Sigmoid colon (tissue), 7 donors: ENCODE results near the gene AXL. TPM values are rescaled to one million over a fixed set of nuclear protein-coding genes. Genes with fewer than 3 reads are reported as not detected.

Source experiments
- DNase-seq: peaks from one replicate; pipeline ENCODE4 v3.0.0-alpha.2; 2019
- H3K27ac ChIP-seq, 4 donors: fragments of 200-600 bp; sonication (generic); one replicate each; pipeline ENCODE4 v1.5.1; 2016 to 2019; ENCODE audit warnings: mild to moderate bottlenecking in 1 of 4
- H3K27me3 ChIP-seq, 3 donors: fragments of 200-600 bp; sonication (generic); one replicate each; pipeline ENCODE4 v1.5.1; 2019; ENCODE audit warnings: mild to moderate bottlenecking in 1 of 3
- H3K36me3 ChIP-seq, 4 donors: fragments of 200-600 bp; sonication (generic); one replicate each; pipeline ENCODE4 v1.5.1; 2016 to 2019
- H3K4me1 ChIP-seq, 4 donors: fragments of 200-600 bp; sonication (generic); one replicate each; pipeline ENCODE4 v1.5.1; 2017 to 2019
- H3K4me3 ChIP-seq, 4 donors: fragments of 200-600 bp; sonication (generic); one replicate each; pipeline ENCODE4 v1.5.1; 2017 to 2019; ENCODE audit warnings: mild to moderate bottlenecking in 2 of 4, moderate library complexity in 1 of 4
- H3K9me3 ChIP-seq, 4 donors: fragments of 200-600 bp in 3 of 4; sonication (generic) in 3 of 4; one replicate each; pipeline versions ENCODE4 v1.5.1 to v1.6.1; 2013 to 2019
- CTCF ChIP-seq, 4 experiments: fragments of 450-650 bp in 3 of 4; fragments of 200-600 bp in 1 of 4; IDR thresholded peaks; one replicate each; pipeline ENCODE4 v1.5.1; 2016 to 2019; ENCODE audit warnings: antibody characterized with exemption in 4 of 4, mild to moderate bottlenecking in 3 of 4, moderate library complexity in 2 of 4
- EP300 ChIP-seq, 4 donors: sonication (generic); formaldehyde crosslinking; IDR thresholded peaks; one replicate each; pipeline ENCODE4 v1.6.1; 2017; ENCODE audit warnings: antibody characterized with exemption in 4 of 4
- POLR2A ChIP-seq, 2 donors: fragments of 450-650 bp; IDR thresholded peaks; one replicate each; pipeline ENCODE4 v1.6.1; 2016; ENCODE audit warnings: antibody characterized with exemption in 2 of 2, mild to moderate bottlenecking in 2 of 2, moderate library complexity in 2 of 2
- POLR2AphosphoS5 ChIP-seq, 4 donors: sonication (generic); formaldehyde crosslinking; IDR thresholded peaks; one replicate each; pipeline ENCODE4 v1.6.1; 2017; ENCODE audit warnings: antibody characterized with exemption in 4 of 4
- WGBS, 2 donors: extraction: QIAGEN DNeasy Blood & Tissue Kit; methylation state at CpG; one replicate each; pipeline ENCODE4 v1.1.7; 2013; 5-methylcytosine and 5-hydroxymethylcytosine counted together
- intact Hi-C: fragments of 100-400 bp; cut with DNase I; formaldehyde crosslinking; loops from one replicate; pipeline ENCODE4 v1.15.1; 2023
- polyA plus RNA-seq, 3 donors: library from polyadenylated mRNA; stranded (reverse); fragments of 200-250 nt; gene quantifications; one replicate each; pipeline ENCODE4 v1.2.3, GENCODE V29; 2013
- total RNA-seq, 4 donors: library from RNA; depleted of rRNA; stranded (reverse); fragments of >200 nt; gene quantifications; one replicate each; pipeline ENCODE4 v1.1.0, GENCODE V29; 2016
- donor health status: healthy with polysubstance abuse.
- donor health status: Bipolar disorder and iron deficiency.
- donor health status: healthy.

Gene AXL
- total and polyA plus RNA-seq, 7 donors, result 5.4 to 108 (median 85.9) TPM

- Histone ChIP-seq H3K27ac (peak overlapping the region in 3 of 4 donors; percentile 0 to 21 (median 11)), H3K36me3 (peaks cover 45 to 78% (median 58%) of the 10 kb centered on the region in 4 donors), H3K4me3 (no peak overlapping the region), H3K9me3 (no peaks in the 10 kb centered on the region), H3K27me3 (no peaks in the 10 kb centered on the region), H3K4me1 (peaks cover 0 to 34% (median 29%) of the 10 kb centered on the region in 4 donors)
- WGBS, 2 donors, result 84 to 89% methylated on average over 4 of the region's 4 CpGs
- TF ChIP-seq POLR2A (IDR thresholded peaks at IDR 0.05) (no peak), POLR2AphosphoS5 (IDR thresholded peaks at IDR 0.05) (no peak), CTCF (IDR thresholded peaks at IDR 0.05) (no peak), EP300 (IDR thresholded peaks at IDR 0.05) (no peak)
- intact Hi-C loops, result loop anchor here (5.0 kb wide), 2 partner anchors 88 to 1018 kb away; partner anchors contain the start of genes AKT2 and AXL
- DNase-seq, result peak; percentile 56
Measured at GRCh38 chr19:41304706-41305483, 85.9 kb downstream of the AXL start.

- H3K4me1 ChIP-seq, result peaks cover 0 to 33% (median 27%) of the 10 kb centered on the region in 4 donors
- no peak overlapping the region for H3K4me3 ChIP-seq
- 77 to 83% methylated on average over 13 of the region's 13 CpGs for WGBS, 2 donors
- no peaks in the 10 kb centered on the region for H3K27me3 ChIP-seq
- no peaks in the 10 kb centered on the region for H3K9me3 ChIP-seq
- peaks cover 45 to 66% (median 53%) of the 10 kb centered on the region in 4 donors for H3K36me3 ChIP-seq
- DNase-seq, result no peak
- H3K27ac ChIP-seq, result peak overlapping the region in 3 of 4 donors; percentile 29 to 96 (median 96)
- intact Hi-C loops, result loop anchor here (5.0 kb wide), 2 partner anchors 89 to 1019 kb away; partner anchors contain the start of genes AKT2 and AXL
- TF ChIP-seq POLR2A (IDR thresholded peaks at IDR 0.05) (no peak), POLR2AphosphoS5 (IDR thresholded peaks at IDR 0.05) (no peak), EP300 (IDR thresholded peaks at IDR 0.05) (no peak), CTCF (IDR thresholded peaks at IDR 0.05) (no peak)
Measured at GRCh38 chr19:41305927-41306793, 87.1 kb downstream of the AXL start.

GRCh38 chr19:41307090-41307875, 88.3 kb downstream of the AXL start:
- Histone ChIP-seq H3K9me3 (no peaks in the 10 kb centered on the region), H3K27me3 (no peaks in the 10 kb centered on the region), H3K36me3 (peaks cover 44 to 55% (median 45%) of the 10 kb centered on the region in 4 donors), H3K27ac (peak overlapping the region; percentile 88 to 96 (median 95)), H3K4me3 (no peak overlapping the region), H3K4me1 (peaks cover 0 to 45% (median 38%) of the 10 kb centered on the region in 4 donors)
- intact Hi-C loops, result loop anchor here (5.0 kb wide), 2 partner anchors 90 to 1020 kb away; partner anchors contain the start of genes AKT2 and AXL
- WGBS, 2 donors, result 32 to 69% methylated on average over 8 of the region's 8 CpGs
- no peak for TF ChIP-seq POLR2AphosphoS5 (IDR thresholded peaks at IDR 0.05)
- no peak for TF ChIP-seq CTCF (IDR thresholded peaks at IDR 0.05)
- no peak for TF ChIP-seq POLR2A (IDR thresholded peaks at IDR 0.05)
- no peak for TF ChIP-seq EP300 (IDR thresholded peaks at IDR 0.05)
- no peak for DNase-seq

GRCh38 chr19:41307954-41308449, 89.0 kb downstream of the AXL start:
- peak overlapping the region; percentile 88 to 96 (median 95) for H3K27ac ChIP-seq
- 46 to 50% methylated on average over 4 of the region's 4 CpGs for WGBS, 2 donors
- DNase-seq, result no peak
- no peak overlapping the region for H3K4me3 ChIP-seq
- intact Hi-C loops, result loop anchor here (1.0 to 5.0 kb wide), 4 partner anchors 45 to 1021 kb away; partner anchors contain the start of genes AKT2 and AXL
- no peaks in the 10 kb centered on the region for H3K9me3 ChIP-seq
- H3K27me3 ChIP-seq, result no peaks in the 10 kb centered on the region
- peaks cover 38 to 55% (median 40%) of the 10 kb centered on the region in 4 donors for H3K36me3 ChIP-seq
- no peak for TF ChIP-seq POLR2AphosphoS5 (IDR thresholded peaks at IDR 0.05)
- TF ChIP-seq POLR2A (IDR thresholded peaks at IDR 0.05), result no peak
- H3K4me1 ChIP-seq, result peaks cover 0 to 45% (median 39%) of the 10 kb centered on the region in 4 donors
